ENCODE measurements around the gene RHBDD1. TPM values are rescaled to one million over a fixed set of nuclear protein-coding genes. Genes with fewer than 3 reads are reported as not detected.

RHBDD1 gene
- total and polyA plus RNA-seq, 4 donors = 16.8 to 81.3 (median 30.2) TPM

- Histone ChIP-seq H3K36me3 (ENCODE audit: control insufficient read depth, insufficient read depth, low read length) (no peaks in the 10 kb centered on the region), H3K4me3 (ENCODE audit: low read depth, low read length) (no peak overlapping the region), H3K27ac (ENCODE audit: low read depth, low read length) (no peak overlapping the region), H3K27me3 (ENCODE audit: control insufficient read depth, insufficient read depth, low read length) (no peaks in the 10 kb centered on the region), H3K9me3 (ENCODE audit: control insufficient read depth, insufficient read depth, low read length) (no peaks in the 10 kb centered on the region), H3K4me1 (ENCODE audit: control insufficient read depth, insufficient read depth, low read length) (no peaks in the 10 kb centered on the region)
- 94% methylated on average over 5 of the region's 6 CpGs for WGBS (ENCODE audit: insufficient coverage)
- DNase-seq (ENCODE audit: low read depth in 4 of 6, low spot score in 6 of 6) = no peak
Observed at GRCh38 chr2:226904592-226904991, 68.7 kb downstream of the RHBDD1 start.

- WGBS (ENCODE audit: insufficient coverage) = 92% methylated on average over 5 of the region's 6 CpGs
- H3K9me3 ChIP-seq (ENCODE audit: control insufficient read depth, insufficient read depth, low read length) = no peaks in the 10 kb centered on the region
- no peaks in the 10 kb centered on the region for H3K27me3 ChIP-seq (ENCODE audit: control insufficient read depth, insufficient read depth, low read length)
- H3K27ac ChIP-seq (ENCODE audit: low read depth, low read length) = no peak overlapping the region
- DNase-seq (ENCODE audit: low read depth in 4 of 6, low spot score in 6 of 6) = no peak
- no peaks in the 10 kb centered on the region for H3K4me1 ChIP-seq (ENCODE audit: control insufficient read depth, insufficient read depth, low read length)
- H3K36me3 ChIP-seq (ENCODE audit: control insufficient read depth, insufficient read depth, low read length) = no peaks in the 10 kb centered on the region
- H3K4me3 ChIP-seq (ENCODE audit: low read depth, low read length) = no peak overlapping the region
Observed at GRCh38 chr2:226905718-226906117, 69.9 kb downstream of the RHBDD1 start.

- H3K9me3 ChIP-seq (ENCODE audit: control insufficient read depth, insufficient read depth, low read length) = no peaks in the 10 kb centered on the region
Observed at GRCh38 chr2:226906163-226906693, 70.4 kb downstream of the RHBDD1 start.

DNA sequence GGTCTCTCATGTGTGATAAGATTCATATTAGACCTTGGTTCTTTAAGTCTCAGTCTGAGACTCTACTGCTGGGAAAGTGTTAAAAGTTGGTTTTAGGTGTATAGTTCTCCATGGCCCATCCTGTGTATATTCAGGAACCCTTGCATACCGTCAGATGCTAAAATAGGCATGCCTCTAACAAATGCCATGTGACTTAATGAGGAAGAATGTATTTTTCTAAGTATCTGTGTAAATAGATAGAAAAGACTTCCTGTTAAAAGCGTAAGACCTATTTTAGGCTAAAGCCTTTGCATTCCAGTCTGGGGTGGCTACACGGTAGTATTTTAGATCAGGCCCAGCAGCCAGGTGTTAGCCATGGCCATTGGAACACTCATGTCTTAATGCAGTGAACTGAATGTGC, 73.3 kb downstream of the RHBDD1 start:
- Histone ChIP-seq H3K27ac (ENCODE audit: low read depth, low read length) (no peak overlapping the region), H3K4me3 (ENCODE audit: low read depth, low read length) (no peak overlapping the region), H3K4me1 (ENCODE audit: control insufficient read depth, insufficient read depth, low read length) (no peaks in the 10 kb centered on the region), H3K9me3 (ENCODE audit: control insufficient read depth, insufficient read depth, low read length) (no peaks in the 10 kb centered on the region), H3K27me3 (ENCODE audit: control insufficient read depth, insufficient read depth, low read length) (no peaks in the 10 kb centered on the region), H3K36me3 (ENCODE audit: control insufficient read depth, insufficient read depth, low read length) (no peaks in the 10 kb centered on the region)
- no peak for DNase-seq (ENCODE audit: low read depth in 4 of 6, low spot score in 6 of 6)
- 91% methylated on average over 3 of the region's 3 CpGs for WGBS (ENCODE audit: insufficient coverage)

More at GRCh38 chr2:226906163-226906693, 70.4 kb downstream of the RHBDD1 start:
- H3K36me3 ChIP-seq (ENCODE audit: control insufficient read depth, insufficient read depth, low read length) = no peaks in the 10 kb centered on the region
- DNase-seq (ENCODE audit: low read depth in 4 of 6, low spot score in 6 of 6) = no peak
- no peak overlapping the region for H3K4me3 ChIP-seq (ENCODE audit: low read depth, low read length)
- H3K27me3 ChIP-seq (ENCODE audit: control insufficient read depth, insufficient read depth, low read length) = no peaks in the 10 kb centered on the region
- WGBS (ENCODE audit: insufficient coverage) = 92% methylated on average over 3 of the region's 4 CpGs
- no peak overlapping the region for H3K27ac ChIP-seq (ENCODE audit: low read depth, low read length)
- no peaks in the 10 kb centered on the region for H3K4me1 ChIP-seq (ENCODE audit: control insufficient read depth, insufficient read depth, low read length)

- no peak for DNase-seq (ENCODE audit: low read depth in 4 of 6, low spot score in 6 of 6)
- H3K27me3 ChIP-seq (ENCODE audit: control insufficient read depth, insufficient read depth, low read length) = no peaks in the 10 kb centered on the region
- no CpG with 5 or more reads among the region's 2 CpGs for WGBS (ENCODE audit: insufficient coverage)
- H3K9me3 ChIP-seq (ENCODE audit: control insufficient read depth, insufficient read depth, low read length) = no peaks in the 10 kb centered on the region
- H3K4me3 ChIP-seq (ENCODE audit: low read depth, low read length) = no peak overlapping the region
- no peak overlapping the region for H3K27ac ChIP-seq (ENCODE audit: low read depth, low read length)
- H3K4me1 ChIP-seq (ENCODE audit: control insufficient read depth, insufficient read depth, low read length) = no peaks in the 10 kb centered on the region
- H3K36me3 ChIP-seq (ENCODE audit: control insufficient read depth, insufficient read depth, low read length) = no peaks in the 10 kb centered on the region
Observed at GRCh38 chr2:226909836-226910235, 74.0 kb downstream of the RHBDD1 start.

GRCh38 chr2:226910384-226910783, 74.5 kb downstream of the RHBDD1 start:
- Histone ChIP-seq H3K4me1 (ENCODE audit: control insufficient read depth, insufficient read depth, low read length) (no peaks in the 10 kb centered on the region), H3K27me3 (ENCODE audit: control insufficient read depth, insufficient read depth, low read length) (no peaks in the 10 kb centered on the region)
- WGBS (ENCODE audit: insufficient coverage) = no CpG with 5 or more reads among the region's 1 CpG

DNA sequence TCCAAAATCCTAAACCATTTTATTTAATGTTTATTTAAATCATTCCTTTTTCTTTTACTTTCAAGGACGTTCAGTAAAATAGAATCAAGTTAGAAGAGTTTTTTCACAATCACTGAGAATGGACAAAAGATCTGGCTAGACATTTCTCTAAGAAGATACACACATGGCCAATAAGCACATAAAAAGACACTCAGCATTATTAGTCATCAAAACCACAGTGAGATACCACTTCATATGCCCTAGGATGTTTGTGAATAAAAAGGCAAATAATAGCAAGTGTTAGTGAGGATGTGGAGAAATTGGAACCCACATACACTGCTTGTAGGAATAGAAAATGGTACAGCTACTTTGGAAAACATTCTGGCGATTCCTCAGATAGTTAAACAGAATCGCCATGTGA, 76.1 kb downstream of the RHBDD1 start:
- H3K27me3 ChIP-seq (ENCODE audit: control insufficient read depth, insufficient read depth, low read length) = no peaks in the 10 kb centered on the region
- H3K4me3 ChIP-seq (ENCODE audit: low read depth, low read length) = no peak overlapping the region
- WGBS (ENCODE audit: insufficient coverage) = no CpG with 5 or more reads among the region's 3 CpGs
- no peak overlapping the region for H3K27ac ChIP-seq (ENCODE audit: low read depth, low read length)
- DNase-seq (ENCODE audit: low read depth in 4 of 6, low spot score in 6 of 6) = no peak
- no peaks in the 10 kb centered on the region for H3K4me1 ChIP-seq (ENCODE audit: control insufficient read depth, insufficient read depth, low read length)
- H3K36me3 ChIP-seq (ENCODE audit: control insufficient read depth, insufficient read depth, low read length) = no peaks in the 10 kb centered on the region
- no peaks in the 10 kb centered on the region for H3K9me3 ChIP-seq (ENCODE audit: control insufficient read depth, insufficient read depth, low read length)

More at GRCh38 chr2:226910384-226910783, 74.5 kb downstream of the RHBDD1 start:
- no peak for DNase-seq (ENCODE audit: low read depth in 4 of 6, low spot score in 6 of 6)
- Histone ChIP-seq H3K27ac (ENCODE audit: low read depth, low read length) (no peak overlapping the region), H3K36me3 (ENCODE audit: control insufficient read depth, insufficient read depth, low read length) (no peaks in the 10 kb centered on the region), H3K4me3 (ENCODE audit: low read depth, low read length) (no peak overlapping the region), H3K9me3 (ENCODE audit: control insufficient read depth, insufficient read depth, low read length) (no peaks in the 10 kb centered on the region)

GRCh38 chr2:226913641-226914040, 77.8 kb downstream of the RHBDD1 start:
- H3K27me3 ChIP-seq (ENCODE audit: control insufficient read depth, insufficient read depth, low read length) = no peaks in the 10 kb centered on the region
- H3K27ac ChIP-seq (ENCODE audit: low read depth, low read length) = no peak overlapping the region
- no peaks in the 10 kb centered on the region for H3K36me3 ChIP-seq (ENCODE audit: control insufficient read depth, insufficient read depth, low read length)
- H3K4me3 ChIP-seq (ENCODE audit: low read depth, low read length) = no peak overlapping the region
- no peaks in the 10 kb centered on the region for H3K4me1 ChIP-seq (ENCODE audit: control insufficient read depth, insufficient read depth, low read length)
- H3K9me3 ChIP-seq (ENCODE audit: control insufficient read depth, insufficient read depth, low read length) = no peaks in the 10 kb centered on the region
- no peak for DNase-seq (ENCODE audit: low read depth in 4 of 6, low spot score in 6 of 6)

DNA sequence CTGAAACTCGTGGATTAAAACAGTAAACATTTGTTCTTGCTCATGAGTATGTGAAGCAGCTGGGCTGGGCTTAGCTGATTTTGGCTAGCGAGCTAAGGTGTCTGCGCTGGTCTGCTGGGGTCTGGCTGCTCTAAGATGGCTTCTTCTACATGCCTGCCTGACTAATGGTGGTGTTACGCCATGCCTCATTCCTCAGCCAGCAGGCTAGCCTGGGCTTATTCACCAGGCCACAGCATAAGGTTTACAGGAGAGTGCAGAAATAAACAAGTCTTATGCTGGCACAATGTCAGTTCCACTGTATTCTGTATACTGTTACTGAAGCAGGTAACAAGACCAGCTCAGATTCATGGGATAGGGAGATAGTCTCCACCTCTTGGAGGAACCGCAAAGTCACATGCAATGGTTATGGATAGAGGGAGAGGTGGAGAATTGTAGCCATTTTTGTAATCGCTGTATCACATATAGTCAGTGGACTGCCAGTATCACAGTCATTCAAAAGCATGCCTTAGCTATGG, 80.0 kb downstream of the RHBDD1 start:
- H3K36me3 ChIP-seq (ENCODE audit: control insufficient read depth, insufficient read depth, low read length) = no peaks in the 10 kb centered on the region

DNA sequence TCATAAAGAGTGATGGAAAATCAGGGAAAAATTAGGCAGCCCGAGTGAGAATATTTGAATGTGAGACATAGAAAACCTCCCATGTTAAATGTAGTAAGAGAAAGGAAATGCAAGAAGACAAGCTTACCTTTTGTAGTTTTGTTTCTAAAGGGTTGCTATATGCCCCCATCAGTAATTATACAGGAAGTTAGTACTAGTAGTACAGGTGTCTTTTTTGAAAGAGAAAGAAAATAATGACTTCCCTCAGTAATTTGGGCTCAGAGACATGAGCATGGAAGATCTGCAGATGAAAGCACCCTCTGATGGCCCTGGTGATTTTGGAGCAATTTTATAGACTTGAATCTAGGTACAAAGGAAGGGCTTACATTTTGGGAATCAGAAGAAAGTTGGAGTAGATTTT, 80.8 kb downstream of the RHBDD1 start:
- Histone ChIP-seq H3K36me3 (ENCODE audit: control insufficient read depth, insufficient read depth, low read length) (no peaks in the 10 kb centered on the region), H3K4me3 (ENCODE audit: low read depth, low read length) (no peak overlapping the region), H3K27ac (ENCODE audit: low read depth, low read length) (no peak overlapping the region), H3K4me1 (ENCODE audit: control insufficient read depth, insufficient read depth, low read length) (no peaks in the 10 kb centered on the region), H3K27me3 (ENCODE audit: control insufficient read depth, insufficient read depth, low read length) (no peaks in the 10 kb centered on the region), H3K9me3 (ENCODE audit: control insufficient read depth, insufficient read depth, low read length) (no peaks in the 10 kb centered on the region)
- WGBS (ENCODE audit: insufficient coverage) = 100% methylated on average over 1 of the region's 1 CpG
- DNase-seq (ENCODE audit: low read depth in 4 of 6, low spot score in 6 of 6) = no peak

More for the DNA sequence above, 80.0 kb downstream of the RHBDD1 start:
- Histone ChIP-seq H3K27ac (ENCODE audit: low read depth, low read length) (no peak overlapping the region), H3K4me1 (ENCODE audit: control insufficient read depth, insufficient read depth, low read length) (no peaks in the 10 kb centered on the region), H3K4me3 (ENCODE audit: low read depth, low read length) (no peak overlapping the region), H3K9me3 (ENCODE audit: control insufficient read depth, insufficient read depth, low read length) (no peaks in the 10 kb centered on the region), H3K27me3 (ENCODE audit: control insufficient read depth, insufficient read depth, low read length) (no peaks in the 10 kb centered on the region)
- 90% methylated on average over 4 of the region's 6 CpGs for WGBS (ENCODE audit: insufficient coverage)
- DNase-seq (ENCODE audit: low read depth in 4 of 6, low spot score in 6 of 6) = no peak

All from spinal cord (tissue), 10 donors.